ENCODE results near the gene POLR2C. TPM values are rescaled to one million over a fixed set of nuclear protein-coding genes. Genes with fewer than 3 reads are reported as not detected.

The POLR2C gene
- total RNA-seq, 1 donor from 2014 or later = 110 TPM

DNA sequence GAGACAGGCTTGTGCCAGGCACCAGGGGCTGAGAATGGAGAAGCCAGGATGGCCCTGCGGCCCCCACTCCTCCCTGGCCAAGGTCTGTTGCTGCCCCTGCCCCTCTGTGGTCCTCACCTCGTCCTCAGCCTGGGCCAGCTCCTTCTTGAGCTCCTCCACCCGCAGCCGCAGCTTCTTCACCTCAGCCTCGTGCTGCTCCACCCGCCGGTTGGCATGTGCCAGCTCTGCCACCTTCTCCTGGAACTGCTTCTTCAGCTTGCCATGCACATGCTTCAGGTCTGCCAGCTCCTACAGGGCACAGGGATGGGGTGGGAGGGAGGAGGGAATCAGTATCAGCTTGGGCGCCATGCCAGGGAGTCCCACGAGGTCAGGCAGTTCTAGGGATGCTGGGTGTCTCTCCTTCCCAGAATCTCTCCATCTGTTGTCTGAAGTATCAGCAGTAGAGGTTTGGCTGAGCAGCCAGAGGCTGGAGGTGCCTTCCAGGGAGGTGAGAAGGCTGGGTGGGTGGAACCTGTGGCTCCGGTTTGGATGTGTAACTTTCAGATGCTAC is 53.8 kb downstream of the POLR2C start:
- H3K4me3 ChIP-seq = no peak overlapping the region
- intact Hi-C loops (cut with DNase I) = loop anchor here (5.0 kb wide), 1 partner anchor 39 kb away; no protein-coding TSS in a partner anchor
- no peaks in the 10 kb centered on the region for H3K27me3 ChIP-seq
- no peak for DNase-seq (ENCODE audit: low spot score in 2 of 2)
- H3K4me1 ChIP-seq = no peaks in the 10 kb centered on the region
- TF ChIP-seq, protein P1, sequence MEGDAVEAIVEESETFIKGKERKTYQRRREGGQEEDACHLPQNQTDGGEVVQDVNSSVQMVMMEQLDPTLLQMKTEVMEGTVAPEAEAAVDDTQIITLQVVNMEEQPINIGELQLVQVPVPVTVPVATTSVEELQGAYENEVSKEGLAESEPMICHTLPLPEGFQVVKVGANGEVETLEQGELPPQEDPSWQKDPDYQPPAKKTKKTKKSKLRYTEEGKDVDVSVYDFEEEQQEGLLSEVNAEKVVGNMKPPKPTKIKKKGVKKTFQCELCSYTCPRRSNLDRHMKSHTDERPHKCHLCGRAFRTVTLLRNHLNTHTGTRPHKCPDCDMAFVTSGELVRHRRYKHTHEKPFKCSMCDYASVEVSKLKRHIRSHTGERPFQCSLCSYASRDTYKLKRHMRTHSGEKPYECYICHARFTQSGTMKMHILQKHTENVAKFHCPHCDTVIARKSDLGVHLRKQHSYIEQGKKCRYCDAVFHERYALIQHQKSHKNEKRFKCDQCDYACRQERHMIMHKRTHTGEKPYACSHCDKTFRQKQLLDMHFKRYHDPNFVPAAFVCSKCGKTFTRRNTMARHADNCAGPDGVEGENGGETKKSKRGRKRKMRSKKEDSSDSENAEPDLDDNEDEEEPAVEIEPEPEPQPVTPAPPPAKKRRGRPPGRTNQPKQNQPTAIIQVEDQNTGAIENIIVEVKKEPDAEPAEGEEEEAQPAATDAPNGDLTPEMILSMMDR (IDR thresholded peaks at IDR 0.05) = no peak
- no peak overlapping the region for H3K27ac ChIP-seq
- no peaks in the 10 kb centered on the region for H3K9me3 ChIP-seq
- H3K36me3 ChIP-seq = peaks cover 49 to 63% of the 10 kb centered on the region in 2 donors

DNA sequence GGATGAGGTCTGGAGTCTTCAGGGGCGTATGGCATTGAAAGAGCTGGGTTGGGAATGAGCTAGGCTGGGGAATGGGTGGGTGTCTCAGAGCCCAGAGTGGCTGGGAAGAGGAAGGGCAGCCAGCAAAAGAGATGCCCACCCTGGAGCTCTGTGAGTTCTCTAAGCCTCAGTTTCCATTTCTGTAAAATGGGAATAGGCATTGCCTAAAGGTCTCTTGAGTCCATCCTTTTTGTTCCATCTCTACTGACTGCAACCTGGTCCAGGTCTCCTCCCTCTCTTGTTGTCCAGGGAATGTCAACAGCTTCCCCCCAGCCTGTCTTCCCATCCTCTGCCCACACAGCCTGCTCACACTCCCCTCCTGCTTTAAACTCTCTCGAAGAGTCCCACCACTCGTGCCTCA is 54.3 kb downstream of the POLR2C start:
- intact Hi-C loops (cut with DNase I) = loop anchor here (5.0 kb wide), 1 partner anchor 39 kb away; no protein-coding TSS in a partner anchor
- DNase-seq (ENCODE audit: low spot score in 2 of 2) = no peak
- peaks cover 49 to 63% of the 10 kb centered on the region in 2 donors for H3K36me3 ChIP-seq

DNA sequence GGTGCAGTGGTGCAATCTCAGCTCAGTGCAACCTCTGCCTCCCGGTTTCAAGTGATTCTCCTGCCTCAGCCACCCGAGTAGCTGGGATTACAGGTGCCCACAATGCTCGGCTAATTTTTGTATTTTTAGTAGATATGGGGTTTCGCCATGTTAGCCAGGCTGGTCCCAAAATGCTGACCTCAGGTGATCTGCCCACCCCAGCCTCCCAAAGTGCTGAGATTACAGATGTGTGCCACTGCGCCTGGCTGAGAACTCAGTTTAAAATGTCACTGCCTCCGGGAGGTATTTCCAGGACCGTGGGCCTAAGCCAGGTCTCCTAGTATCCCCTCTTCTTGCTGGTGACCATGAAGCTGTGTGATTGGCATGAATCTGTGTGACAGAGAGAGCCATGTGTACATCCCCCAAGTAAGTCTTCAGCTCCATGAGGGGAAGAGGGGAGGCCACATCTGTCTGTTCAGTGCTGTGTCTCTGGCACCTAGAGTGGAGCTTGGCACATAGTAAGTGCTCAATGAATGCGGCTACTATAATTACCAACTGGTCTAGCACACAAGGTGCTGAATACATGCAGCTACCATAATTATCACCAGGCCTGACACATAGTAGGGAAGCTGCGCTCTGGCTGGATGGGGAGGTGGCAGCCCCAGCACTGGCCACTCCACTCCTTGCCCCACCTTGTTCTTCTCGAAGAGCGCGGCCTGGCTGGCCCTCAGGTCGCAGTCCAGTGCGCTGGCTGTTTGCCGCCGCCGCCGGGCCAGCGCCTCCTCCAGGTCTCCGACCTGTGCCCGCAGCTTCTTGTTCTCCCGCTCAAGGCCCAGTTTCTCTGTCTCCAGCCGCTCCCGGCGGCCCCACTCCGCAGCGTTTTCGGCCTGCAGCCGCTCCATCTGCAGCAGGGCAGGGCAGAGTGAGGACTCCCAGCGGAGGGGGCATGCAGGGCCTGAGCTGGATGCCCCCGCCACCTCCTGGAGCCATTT is 55.2 kb downstream of the POLR2C start:
- H3K36me3 ChIP-seq = peaks cover 43 to 55% of the 10 kb centered on the region in 2 donors
- intact Hi-C loops (cut with DNase I) = loop anchor here (2.0 to 5.0 kb wide), 2 partner anchors 40 to 99 kb away; no protein-coding TSS in a partner anchor
- TF ChIP-seq, protein P1 (IDR thresholded peaks at IDR 0.05) = no peak
- H3K4me1 ChIP-seq = no peaks in the 10 kb centered on the region
- H3K4me3 ChIP-seq = no peak overlapping the region
- H3K27me3 ChIP-seq = no peaks in the 10 kb centered on the region
- DNase-seq (ENCODE audit: low spot score in 2 of 2) = no peak
- H3K27ac ChIP-seq = no peak overlapping the region
- no peaks in the 10 kb centered on the region for H3K9me3 ChIP-seq

More for the DNA sequence above, 54.3 kb downstream of the POLR2C start:
- Histone ChIP-seq H3K4me1 (no peaks in the 10 kb centered on the region), H3K27ac (no peak overlapping the region), H3K4me3 (no peak overlapping the region), H3K27me3 (no peaks in the 10 kb centered on the region), H3K9me3 (no peaks in the 10 kb centered on the region)
- TF ChIP-seq, protein P1 (IDR thresholded peaks at IDR 0.05) = no peak

DNA sequence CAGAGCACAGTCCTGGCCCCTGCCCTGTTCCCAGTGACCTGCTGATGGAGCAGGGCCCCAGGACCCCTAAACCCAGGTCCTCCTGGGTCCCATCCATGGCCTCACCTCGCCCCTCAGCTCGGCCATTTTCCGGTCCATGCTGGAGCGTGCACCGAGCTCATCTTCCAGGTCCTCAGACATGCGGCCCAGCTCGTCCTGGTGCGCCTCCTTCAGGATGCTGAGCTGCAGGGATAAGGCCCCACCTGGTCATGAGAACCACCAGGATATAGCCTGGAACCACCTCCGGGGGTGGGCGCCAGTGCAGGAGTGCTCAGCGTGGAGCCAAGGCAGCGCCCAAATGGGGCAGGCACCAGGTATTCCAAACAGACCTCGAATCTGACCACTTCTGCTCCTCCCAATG is 56.0 kb downstream of the POLR2C start:
- intact Hi-C loops (cut with DNase I) = loop anchor here (2.0 to 5.0 kb wide), 2 partner anchors 41 to 100 kb away; no protein-coding TSS in a partner anchor
- Histone ChIP-seq H3K4me3 (no peak overlapping the region), H3K9me3 (no peaks in the 10 kb centered on the region), H3K4me1 (no peaks in the 10 kb centered on the region), H3K27me3 (no peaks in the 10 kb centered on the region), H3K36me3 (peaks cover 37 to 49% of the 10 kb centered on the region in 2 donors), H3K27ac (no peak overlapping the region)
- no peak for DNase-seq (ENCODE audit: low spot score in 2 of 2)
- TF ChIP-seq, protein P1 (IDR thresholded peaks at IDR 0.05) = no peak

DNA sequence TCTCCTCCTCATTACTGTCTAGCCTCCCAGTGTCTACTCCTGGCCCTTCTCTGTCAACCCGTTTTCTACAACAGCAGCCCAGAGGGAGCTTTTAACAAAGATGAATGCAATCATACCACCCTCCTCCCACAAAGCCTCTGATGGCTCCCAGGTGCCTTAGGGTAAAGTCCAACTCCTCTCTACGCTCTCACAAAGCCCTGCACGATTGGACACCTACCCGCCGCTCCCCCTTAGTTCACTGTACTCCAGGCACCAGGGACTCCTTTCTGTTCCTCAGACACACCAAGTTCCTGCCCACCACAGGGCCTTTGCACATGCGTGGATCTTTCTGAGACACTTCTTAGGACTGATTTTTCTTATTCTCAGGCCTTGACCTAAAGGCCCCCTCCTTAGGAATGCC is 56.4 kb downstream of the POLR2C start:
- Histone ChIP-seq H3K27ac (no peak overlapping the region), H3K36me3 (peaks cover 36 to 45% of the 10 kb centered on the region in 2 donors), H3K9me3 (no peaks in the 10 kb centered on the region), H3K27me3 (no peaks in the 10 kb centered on the region), H3K4me1 (no peaks in the 10 kb centered on the region), H3K4me3 (no peak overlapping the region)
- no peak for DNase-seq (ENCODE audit: low spot score in 2 of 2)
- intact Hi-C loops (cut with DNase I) = loop anchor here (1.0 to 5.0 kb wide), 3 partner anchors 42 to 100 kb away; partner anchors contain the start of gene POLR2C
- TF ChIP-seq, protein P1 (IDR thresholded peaks at IDR 0.05) = no peak
